IMR-90 (cell line): ENCODE data around the gene MAN2B1. TPM values are rescaled to one million over a fixed set of nuclear protein-coding genes. Genes with fewer than 3 reads are reported as not detected.
"Not testable (repeated sequence)": the region's sequence is repeated elsewhere in the genome, so short reads cannot be mapped to it uniquely, and the experiment has no call there.

ENCODE experiments used
- ATAC-seq: fragments of 200-7000 bp; cut with Tn5 transposase; 2 replicates; pipeline ENCODE4 v1.9.1; 2020; ENCODE audit warnings: low read depth, mild to moderate bottlenecking, moderate library complexity
- BruUV-seq: library from RNA; stranded (reverse); fragments of 400-500 nt; replicated peaks from 2 replicates; lab custom pipeline; 2021; lab: Mats Ljungman, UMichigan
- CTCF ChIA-PET: fragments of 300-600 bp; formaldehyde crosslinking; extraction: SDS; loops from one replicate; lab custom pipeline; 2021; ENCODE audit warnings: antibody characterized with exemption; lab: Yijun Ruan, JAX
- POLR2A ChIA-PET: fragments of 300-600 bp; sonication (Branson Sonifier 250); formaldehyde crosslinking; loops from one replicate; lab custom pipeline; 2022; ENCODE audit warnings: antibody characterized with exemption; ENCODE audit not compliant: unreplicated experiment; lab: Charles Lee
- DNase-seq: peaks from one replicate; pipeline ENCODE4 v3.0.0; 2013
- H2AFZ ChIP-seq: replicated peaks from 2 replicates; pipeline ENCODE3; 2013; ENCODE audit warnings: low read length, mild to moderate bottlenecking; ENCODE audit not compliant: poor library complexity
- H2AK5ac ChIP-seq: 2 replicates; pipeline ENCODE4 v1.6.1; 2013; ENCODE audit warnings: low read depth, low read length, inconsistent platforms
- H2AK9ac ChIP-seq: replicated peaks from 2 replicates; pipeline ENCODE3; 2013; ENCODE audit warnings: mild to moderate bottlenecking, low read depth, low read length, moderate library complexity; ENCODE audit not compliant: poor library complexity
- H2BK120ac ChIP-seq: 2 replicates; pipeline ENCODE4 v1.6.1; 2013; ENCODE audit warnings: low read depth, low read length, inconsistent platforms
- H2BK15ac ChIP-seq: 3 replicates; pipeline ENCODE4 v1.6.1; 2013; ENCODE audit warnings: low read depth, low read length, inconsistent platforms
- H2BK20ac ChIP-seq: 2 replicates; pipeline ENCODE4 v1.6.1; 2013; ENCODE audit warnings: low read depth, mild to moderate bottlenecking, inconsistent platforms, low read length, moderate library complexity
- H2BK5ac ChIP-seq: 2 replicates; pipeline ENCODE4 v1.6.1; 2013; ENCODE audit warnings: mild to moderate bottlenecking, low read depth, low read length, inconsistent platforms; ENCODE audit not compliant: poor library complexity, severe bottlenecking
- H3K14ac ChIP-seq: replicated peaks from 2 replicates; pipeline ENCODE4 v1.6.1; 2013; ENCODE audit warnings: low read depth, low read length, inconsistent platforms
- H3K18ac ChIP-seq: 2 replicates; pipeline ENCODE4 v1.6.1; 2013; ENCODE audit warnings: low read depth, low read length, control low read depth
- H3K23ac ChIP-seq: 2 replicates; pipeline ENCODE4 v1.6.1; 2013; ENCODE audit warnings: low read depth, low read length, inconsistent platforms
- H3K27ac ChIP-seq: 2 replicates; pipeline ENCODE4 v1.5.1; 2013; ENCODE audit warnings: mild to moderate bottlenecking, control low read depth, low read length; ENCODE audit not compliant: insufficient read depth
- H3K27me3 ChIP-seq: 2 replicates; pipeline ENCODE4 v1.6.1; 2013; ENCODE audit warnings: low read length; ENCODE audit not compliant: control insufficient read depth, insufficient read depth
- H3K36me3 ChIP-seq: 2 replicates; pipeline ENCODE4 v1.6.1; 2013; ENCODE audit warnings: low read length, mixed read lengths; ENCODE audit not compliant: control insufficient read depth, insufficient read depth
- H3K4ac ChIP-seq: 2 replicates; pipeline ENCODE4 v1.6.1; 2013; ENCODE audit warnings: low read depth, low read length, inconsistent platforms
- H3K4me1 ChIP-seq: 2 replicates; pipeline ENCODE4 v1.6.1; 2013; ENCODE audit warnings: low read length, mixed read lengths; ENCODE audit not compliant: control insufficient read depth, insufficient read depth
- H3K4me2 ChIP-seq: 2 replicates; pipeline ENCODE4 v1.6.1; 2013; ENCODE audit warnings: low read depth, mild to moderate bottlenecking, control low read depth, low read length, moderate library complexity
- H3K4me3 ChIP-seq: 2 replicates; pipeline ENCODE4 v1.5.1; 2013; ENCODE audit warnings: low read depth, mild to moderate bottlenecking, control low read depth, low read length, moderate library complexity; ENCODE audit not compliant: insufficient read depth
- H3K56ac ChIP-seq: 2 replicates; pipeline ENCODE4 v1.6.1; 2013; ENCODE audit warnings: low read length, inconsistent platforms; ENCODE audit not compliant: insufficient read depth; ENCODE audit errors: extremely low read depth
- H3K79me1 ChIP-seq, 2 experiments: 2 replicates each; pipeline ENCODE4 v1.6.1; 2013; ENCODE audit warnings: low read length in 2 of 2, inconsistent platforms in 1 of 2, low read depth in 1 of 2
- H3K9ac ChIP-seq: 2 replicates; pipeline ENCODE4 v1.6.1; 2013; ENCODE audit warnings: low read depth, low read length, control low read depth
- H3K9me1 ChIP-seq: 2 replicates; pipeline ENCODE4 v1.6.1; 2013; ENCODE audit warnings: low read length, inconsistent platforms; ENCODE audit not compliant: insufficient read depth
- H3K9me3 ChIP-seq: 2 replicates; pipeline ENCODE4 v1.6.1; 2013; ENCODE audit warnings: low read length; ENCODE audit not compliant: control insufficient read depth, insufficient read depth
- H4K20me1 ChIP-seq: 2 replicates; pipeline ENCODE4 v1.6.1; 2013; ENCODE audit warnings: low read length, inconsistent platforms; ENCODE audit not compliant: insufficient read depth
- H4K5ac ChIP-seq: 2 replicates; pipeline ENCODE4 v1.6.1; 2013; ENCODE audit warnings: mild to moderate bottlenecking, low read depth, low read length, control low read depth
- H4K8ac ChIP-seq, 2 experiments: 2 replicates each; pipeline ENCODE4 v1.6.1; 2013; ENCODE audit warnings: low read depth in 2 of 2, low read length in 2 of 2, control low read depth in 1 of 2, inconsistent platforms in 1 of 2
- H4K91ac ChIP-seq: 2 replicates; pipeline ENCODE4 v1.6.1; 2013; ENCODE audit warnings: low read depth, low read length, inconsistent platforms; ENCODE audit not compliant: insufficient read depth
- WGBS, 2 experiments: methylation state at CpG; one replicate each; pipeline versions ENCODE4 v1.1.5 to v1.1.7; 2013; ENCODE audit warnings: missing lambda C conversion rate in 2 of 2; ENCODE audit not compliant: insufficient read length in 1 of 2; ENCODE audit errors: extremely low coverage in 2 of 2; 5-methylcytosine and 5-hydroxymethylcytosine counted together
- dilution Hi-C: fragments of 300-500 bp; cut with HindIII; formaldehyde crosslinking; loops from one replicate; pipeline ENCODE4 v1.14.3; 2018; ENCODE audit warnings: low sequenced_read_pairs; ENCODE audit not compliant: unreplicated experiment
- in situ Hi-C: fragments of 300-500 bp; cut with MboI; formaldehyde crosslinking; loops from 3 replicates; pipeline ENCODE4 v1.14.3; 2019; ENCODE audit warnings: low sequenced_read_pairs, inconsistent platforms, mixed read lengths
- intact Hi-C: fragments of 100-400 bp; cut with micrococcal nuclease; formaldehyde crosslinking; loops from 2 replicates; pipeline ENCODE4 v1.10.0; 2022
- polyA plus RNA-seq, 3 experiments: library from polyadenylated mRNA; depleted of rRNA; stranded (reverse); fragments of >200 nt; gene quantifications; 2 replicates each; pipeline ENCODE4 v1.2.3, GENCODE V29; 2012; ENCODE audit warnings: low replicate concordance in 1 of 3
- total RNA-seq: library from RNA; depleted of rRNA; stranded (reverse); fragments of >200 nt; gene quantifications from 2 replicates; pipeline ENCODE4 v1.2.3, GENCODE V29; 2012

Gene MAN2B1
- total and polyA plus RNA-seq, 2 of the 4 experiments (the other 2 are of a cell fraction), result 10.4 to 55.4 TPM

DNA sequence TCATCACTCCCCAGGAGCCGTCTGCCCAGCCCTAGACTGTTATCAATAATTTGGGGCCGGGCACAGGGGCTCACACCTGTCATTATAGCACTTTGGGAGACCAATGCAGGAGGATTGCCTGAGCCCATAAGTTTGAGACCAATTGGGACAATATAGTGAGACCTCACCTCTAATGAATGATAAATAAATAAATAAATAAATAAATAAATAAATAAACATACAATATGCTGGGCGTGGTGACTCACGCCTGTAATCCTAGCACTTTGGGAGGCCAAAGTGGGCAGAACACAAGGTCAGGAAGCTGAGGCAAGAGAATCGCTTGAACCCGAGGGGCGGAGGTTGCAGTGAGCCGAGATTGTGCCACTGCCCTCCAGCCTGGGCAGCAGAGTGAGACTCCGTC, 46.8 kb upstream of the MAN2B1 start:
- H2BK20ac ChIP-seq, H3K4me2 ChIP-seq, H3K18ac ChIP-seq, intact Hi-C loops, H3K27me3 ChIP-seq, H3K4ac ChIP-seq, H3K4me1 ChIP-seq, H4K5ac ChIP-seq, H3K9me3 ChIP-seq, BruUV-seq, H3K14ac ChIP-seq, H2AK9ac ChIP-seq, in situ Hi-C loops, H4K91ac ChIP-seq, H2BK5ac ChIP-seq, H2AK5ac ChIP-seq, H4K8ac ChIP-seq, H3K56ac ChIP-seq, H2BK15ac ChIP-seq, H3K27ac ChIP-seq, CTCF ChIA-PET, H3K4me3 ChIP-seq, H3K9ac ChIP-seq, DNase-seq, H3K9me1 ChIP-seq, H2AFZ ChIP-seq, H3K23ac ChIP-seq, H2BK120ac ChIP-seq, ATAC-seq, dilution Hi-C loops: not testable (repeated sequence)
- POLR2A ChIA-PET, result interaction anchor here (0.5 kb wide), 1 partner anchor 31 kb away, joined by 4 read pairs; no protein-coding TSS in a partner anchor
- H3K36me3 ChIP-seq, result peaks cover 64% of the 10 kb centered on the region
- H4K20me1 ChIP-seq, result peaks cover 13% of the 10 kb centered on the region
- peaks cover 25 to 53% of the 10 kb centered on the region in 2 experiments for H3K79me1 ChIP-seq
- no CpG with 5 or more reads among the region's 9 CpGs for WGBS, 2 experiments

DNA sequence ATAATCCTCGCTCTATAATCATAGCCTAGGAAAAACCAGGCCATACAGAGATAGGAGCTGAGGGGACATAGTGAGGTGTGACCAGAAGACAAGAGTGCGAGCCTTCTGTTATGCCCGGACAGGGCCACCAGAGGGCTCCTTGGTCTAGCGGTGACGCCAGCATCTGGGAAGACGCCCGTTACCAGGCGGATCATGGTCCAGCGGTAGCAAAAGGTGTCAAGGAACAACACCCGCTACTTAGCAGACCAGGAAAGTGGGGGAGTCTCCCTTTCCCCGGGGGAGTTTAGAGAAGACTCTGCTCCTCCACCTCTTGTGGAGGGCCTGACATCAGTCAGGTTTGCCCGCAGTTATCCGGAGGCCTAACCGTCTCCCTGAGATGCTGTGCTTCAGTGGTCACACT, 45.5 kb upstream of the MAN2B1 start:
- dilution Hi-C loops, H3K4me1 ChIP-seq, H3K4me3 ChIP-seq, H2BK15ac ChIP-seq, H3K4me2 ChIP-seq, BruUV-seq, H3K9ac ChIP-seq, H2AFZ ChIP-seq, intact Hi-C loops, H4K8ac ChIP-seq, H3K56ac ChIP-seq, H3K27ac ChIP-seq, H3K4ac ChIP-seq, POLR2A ChIA-PET, H3K27me3 ChIP-seq, CTCF ChIA-PET, H3K9me3 ChIP-seq, H4K5ac ChIP-seq, H2BK5ac ChIP-seq, H3K14ac ChIP-seq, in situ Hi-C loops, H3K9me1 ChIP-seq, H2BK120ac ChIP-seq, H2AK5ac ChIP-seq, H2BK20ac ChIP-seq, DNase-seq, H4K91ac ChIP-seq, H3K18ac ChIP-seq, H3K23ac ChIP-seq, H2AK9ac ChIP-seq, ATAC-seq: not testable (repeated sequence)
- no CpG with 5 or more reads among the region's 14 CpGs for WGBS, 2 experiments
- Histone ChIP-seq H3K36me3 (peaks cover 66% of the 10 kb centered on the region), H3K79me1 (peaks cover 25 to 47% of the 10 kb centered on the region in 2 experiments), H4K20me1 (peaks cover 13% of the 10 kb centered on the region)
